Measurements from ENCODE around the gene SARS2. TPM values are rescaled to one million over a fixed set of nuclear protein-coding genes. Genes with fewer than 3 reads are reported as not detected.

SARS2 gene
- total and polyA plus RNA-seq, 2 donors (not counting 1 experiment from before 2014, with no cell fraction given): 7.2 to 10.4 TPM

- H4K20me1 ChIP-seq (ENCODE audit: control insufficient read depth, extremely low read depth, insufficient read depth, low read length): no peaks in the 10 kb centered on the region
- H3K9ac ChIP-seq (ENCODE audit: insufficient read depth, low read length): no peak overlapping the region
- H2AFZ ChIP-seq (ENCODE audit: low read length): no peak overlapping the region
- peaks cover 3% of the 10 kb centered on the region for H3K27me3 ChIP-seq (ENCODE audit: control insufficient read depth, insufficient read depth, low read length)
- no peak for TF ChIP-seq EZH2 (IDR thresholded peaks at IDR 0.05; ENCODE audit: low read length, missing control alignments)
- TF ChIP-seq CTCF (conservative IDR thresholded peaks at IDR 0.05 in 1 of 2, IDR thresholded peaks at IDR 0.05 in 1 of 2; ENCODE audit: low read depth in 1 of 2, low read length in 2 of 2): no peak
- H3K79me2 ChIP-seq (ENCODE audit: control insufficient read depth, insufficient read depth, low read length): no peaks in the 10 kb centered on the region
- no peak overlapping the region for H3K4me3 ChIP-seq (replicated peaks in 1 of 4; ENCODE audit: control extremely low read depth in 1 of 4, insufficient read depth in 1 of 4, low read depth in 3 of 4, low read length in 4 of 4)
- no peak overlapping the region for H3K4me2 ChIP-seq (ENCODE audit: extremely low read depth, insufficient read depth, low read length)
- no peaks in the 10 kb centered on the region for H3K9me3 ChIP-seq (ENCODE audit: control insufficient read depth, insufficient read depth, low read depth, low read length)
- H3K36me3 ChIP-seq (ENCODE audit: control insufficient read depth, insufficient read depth, low read length): peaks cover 5% of the 10 kb centered on the region
- H3K27ac ChIP-seq (ENCODE audit: insufficient read depth, low read length): no peak overlapping the region
- DNase-seq (ENCODE audit: low read depth in 2 of 2): no peak
- no peaks in the 10 kb centered on the region for H3K4me1 ChIP-seq (ENCODE audit: control insufficient read depth, extremely low read depth, insufficient read depth, low read length)
Measured at GRCh38 chr19:38908911-38909310, 21.7 kb downstream of the SARS2 start.

GRCh38 chr19:38907670-38908069 is 22.9 kb downstream of the SARS2 start:
- no peak overlapping the region for H3K4me3 ChIP-seq (replicated peaks in 1 of 4; ENCODE audit: control extremely low read depth in 1 of 4, insufficient read depth in 1 of 4, low read depth in 3 of 4, low read length in 4 of 4)
- no peaks in the 10 kb centered on the region for H3K9me3 ChIP-seq (ENCODE audit: control insufficient read depth, insufficient read depth, low read depth, low read length)
- no peaks in the 10 kb centered on the region for H4K20me1 ChIP-seq (ENCODE audit: control insufficient read depth, extremely low read depth, insufficient read depth, low read length)
- no peak for DNase-seq (ENCODE audit: low read depth in 2 of 2)
- no peaks in the 10 kb centered on the region for H3K79me2 ChIP-seq (ENCODE audit: control insufficient read depth, insufficient read depth, low read length)
- no peak overlapping the region for H3K4me2 ChIP-seq (ENCODE audit: extremely low read depth, insufficient read depth, low read length)
- no peak overlapping the region for H3K27ac ChIP-seq (ENCODE audit: insufficient read depth, low read length)
- H3K4me1 ChIP-seq (ENCODE audit: control insufficient read depth, extremely low read depth, insufficient read depth, low read length): no peaks in the 10 kb centered on the region
- no peak overlapping the region for H2AFZ ChIP-seq (ENCODE audit: low read length)
- H3K9ac ChIP-seq (ENCODE audit: insufficient read depth, low read length): no peak overlapping the region
- no peak for TF ChIP-seq EZH2 (IDR thresholded peaks at IDR 0.05; ENCODE audit: low read length, missing control alignments)
- TF ChIP-seq CTCF (conservative IDR thresholded peaks at IDR 0.05 in 1 of 2, IDR thresholded peaks at IDR 0.05 in 1 of 2; ENCODE audit: low read depth in 1 of 2, low read length in 2 of 2): no peak
- peaks cover 5% of the 10 kb centered on the region for H3K36me3 ChIP-seq (ENCODE audit: control insufficient read depth, insufficient read depth, low read length)
- peaks cover 3% of the 10 kb centered on the region for H3K27me3 ChIP-seq (ENCODE audit: control insufficient read depth, insufficient read depth, low read length)

GRCh38 chr19:38907227-38907626 is 23.3 kb downstream of the SARS2 start:
- TF ChIP-seq EZH2 (IDR thresholded peaks at IDR 0.05; ENCODE audit: low read length, missing control alignments) (no peak), CTCF (conservative IDR thresholded peaks at IDR 0.05 in 1 of 2, IDR thresholded peaks at IDR 0.05 in 1 of 2; ENCODE audit: low read depth in 1 of 2, low read length in 2 of 2) (no peak)
- no peak for DNase-seq (ENCODE audit: low read depth in 2 of 2)
- H3K4me3 ChIP-seq (replicated peaks in 1 of 4; ENCODE audit: control extremely low read depth in 1 of 4, insufficient read depth in 1 of 4, low read depth in 3 of 4, low read length in 4 of 4): no peak overlapping the region
- H3K4me1 ChIP-seq (ENCODE audit: control insufficient read depth, extremely low read depth, insufficient read depth, low read length): no peaks in the 10 kb centered on the region
- no peak overlapping the region for H3K9ac ChIP-seq (ENCODE audit: insufficient read depth, low read length)
- no peak overlapping the region for H3K4me2 ChIP-seq (ENCODE audit: extremely low read depth, insufficient read depth, low read length)
- H2AFZ ChIP-seq (ENCODE audit: low read length): no peak overlapping the region
- H3K27me3 ChIP-seq (ENCODE audit: control insufficient read depth, insufficient read depth, low read length): peaks cover 3% of the 10 kb centered on the region
- H3K27ac ChIP-seq (ENCODE audit: insufficient read depth, low read length): no peak overlapping the region
- peaks cover 5% of the 10 kb centered on the region for H3K36me3 ChIP-seq (ENCODE audit: control insufficient read depth, insufficient read depth, low read length)
- H4K20me1 ChIP-seq (ENCODE audit: control insufficient read depth, extremely low read depth, insufficient read depth, low read length): no peaks in the 10 kb centered on the region
- H3K9me3 ChIP-seq (ENCODE audit: control insufficient read depth, insufficient read depth, low read depth, low read length): no peaks in the 10 kb centered on the region
- H3K79me2 ChIP-seq (ENCODE audit: control insufficient read depth, insufficient read depth, low read length): no peaks in the 10 kb centered on the region
